SW480 (cell line): Measurements from ENCODE around the gene WDR90.

Experiments used
- DNase-seq: peaks from one replicate; pipeline ENCODE4 v3.0.0-alpha.2; 2016; ENCODE audit warnings: low spot score

WDR90 gene

DNA sequence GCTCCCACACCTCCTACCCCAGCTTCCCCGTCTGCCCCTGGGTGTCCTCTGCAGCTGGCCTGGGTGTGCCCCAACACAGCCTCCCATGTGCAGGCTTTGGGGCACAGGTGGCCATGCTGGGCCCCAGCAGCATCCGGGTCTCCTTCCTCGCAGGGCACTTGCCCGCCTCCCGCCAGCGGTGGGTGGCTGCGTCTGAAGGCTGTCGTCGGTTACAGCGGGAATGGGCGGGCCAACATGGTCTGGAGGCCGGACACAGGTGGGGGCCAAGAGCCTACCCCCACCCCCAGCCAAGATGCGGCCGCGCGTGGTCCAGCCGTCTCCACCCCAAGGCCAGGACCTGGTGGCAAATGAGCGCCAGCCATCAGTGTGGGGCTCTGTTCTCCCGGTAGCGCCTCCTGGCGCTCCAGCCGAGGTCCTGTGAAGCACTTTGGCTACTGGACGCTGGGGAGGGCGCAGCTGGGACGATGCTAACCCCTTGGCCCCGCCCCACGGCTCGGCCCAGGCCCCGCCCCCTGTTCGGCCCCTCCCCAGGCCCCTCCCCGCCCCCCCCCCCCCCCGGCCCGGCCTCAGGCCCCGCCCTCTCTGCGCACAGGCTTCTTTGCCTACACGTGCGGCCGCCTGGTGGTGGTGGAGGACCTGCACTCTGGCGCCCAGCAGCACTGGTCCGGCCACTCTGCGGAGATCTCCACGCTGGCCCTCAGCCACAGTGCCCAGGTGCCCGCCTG is 11.5 kb downstream of the WDR90 start:
- peak; percentile 58 for DNase-seq

DNA sequence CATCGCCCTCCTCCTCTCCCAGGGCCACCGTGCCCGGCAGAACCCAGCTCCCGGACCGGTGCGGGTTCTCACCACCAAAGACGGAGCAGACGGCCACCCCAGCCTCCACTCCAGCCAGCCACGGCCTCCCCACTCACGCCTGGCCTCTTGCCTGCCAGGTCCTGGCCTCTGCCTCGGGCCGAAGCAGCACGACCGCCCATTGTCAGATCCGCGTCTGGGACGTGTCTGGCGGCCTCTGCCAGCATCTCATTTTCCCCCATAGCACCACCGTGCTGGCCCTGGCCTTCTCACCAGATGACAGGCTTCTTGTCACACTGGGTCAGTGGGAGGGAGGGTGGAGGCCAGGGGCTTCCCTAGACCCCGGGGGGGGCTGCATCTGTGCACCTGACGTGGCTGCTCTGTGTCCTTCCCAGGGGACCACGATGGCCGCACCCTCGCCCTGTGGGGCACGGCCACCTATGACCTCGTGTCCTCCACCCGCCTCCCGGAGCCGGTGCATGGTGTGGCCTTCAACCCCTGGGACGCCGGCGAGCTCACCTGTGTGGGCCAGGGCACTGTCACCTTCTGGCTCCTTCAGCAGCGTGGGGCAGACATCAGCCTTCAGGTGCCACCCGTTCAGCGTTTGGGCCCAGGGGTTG is 12.1 kb downstream of the WDR90 start:
- DNase-seq = no peak

DNA sequence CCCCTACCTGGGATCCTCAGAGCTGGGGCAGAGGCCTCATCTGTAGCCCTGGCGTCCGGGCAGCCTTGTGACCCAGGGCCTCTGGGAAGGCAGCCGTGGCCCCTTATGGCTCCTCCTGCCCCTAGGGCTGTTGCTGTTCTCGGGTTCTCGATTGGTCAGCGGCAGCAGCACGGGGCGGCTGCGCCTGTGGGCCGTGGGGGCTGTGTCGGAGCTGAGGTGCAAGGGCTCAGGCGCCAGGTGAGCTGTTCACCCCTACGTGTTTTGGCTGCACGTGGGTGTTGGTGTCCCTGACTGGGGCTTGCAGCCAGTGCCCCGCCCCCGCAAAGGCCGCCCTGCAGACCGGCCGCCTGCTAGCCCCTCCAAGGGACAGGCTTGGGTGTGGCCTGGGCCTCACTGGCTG is 12.9 kb downstream of the WDR90 start:
- no peak for DNase-seq

DNA sequence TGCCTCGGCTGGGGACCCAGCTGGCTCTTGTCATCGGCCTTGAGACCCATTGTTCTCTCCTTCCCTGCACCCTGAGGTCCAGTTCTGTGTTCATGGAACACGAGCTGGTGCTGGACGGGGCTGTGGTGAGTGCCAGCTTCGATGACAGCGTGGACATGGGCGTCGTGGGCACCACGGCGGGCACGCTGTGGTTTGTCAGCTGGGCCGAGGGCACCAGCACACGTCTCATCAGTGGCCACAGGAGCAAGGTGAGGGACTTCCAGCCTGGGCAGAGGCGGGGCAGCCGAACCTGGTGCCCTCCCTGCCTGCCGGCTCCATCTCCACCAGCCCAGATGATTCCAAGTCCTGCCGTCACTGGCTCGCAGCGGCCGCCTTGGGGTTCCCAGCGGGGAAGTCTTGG is 13.4 kb downstream of the WDR90 start:
- no peak for DNase-seq

DNA sequence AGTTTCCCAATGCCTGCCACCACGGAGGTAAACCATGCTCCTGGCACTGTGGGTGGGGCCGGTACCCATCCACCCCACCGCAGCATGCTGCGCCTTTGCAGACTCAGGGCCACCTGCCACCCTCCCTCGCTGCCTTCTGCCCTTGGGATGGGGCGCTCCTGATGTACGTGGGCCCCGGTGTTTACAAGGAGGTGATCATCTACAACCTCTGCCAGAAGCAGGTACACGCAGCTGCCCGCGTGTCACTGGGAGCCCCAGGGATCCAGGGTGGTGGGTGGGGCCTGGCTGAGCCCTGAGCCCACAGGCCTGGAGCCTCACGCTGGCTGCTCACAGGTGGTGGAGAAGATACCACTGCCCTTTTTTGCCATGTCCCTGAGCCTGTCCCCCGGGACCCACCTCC is 17.4 kb downstream of the WDR90 start:
- no peak for DNase-seq

DNA sequence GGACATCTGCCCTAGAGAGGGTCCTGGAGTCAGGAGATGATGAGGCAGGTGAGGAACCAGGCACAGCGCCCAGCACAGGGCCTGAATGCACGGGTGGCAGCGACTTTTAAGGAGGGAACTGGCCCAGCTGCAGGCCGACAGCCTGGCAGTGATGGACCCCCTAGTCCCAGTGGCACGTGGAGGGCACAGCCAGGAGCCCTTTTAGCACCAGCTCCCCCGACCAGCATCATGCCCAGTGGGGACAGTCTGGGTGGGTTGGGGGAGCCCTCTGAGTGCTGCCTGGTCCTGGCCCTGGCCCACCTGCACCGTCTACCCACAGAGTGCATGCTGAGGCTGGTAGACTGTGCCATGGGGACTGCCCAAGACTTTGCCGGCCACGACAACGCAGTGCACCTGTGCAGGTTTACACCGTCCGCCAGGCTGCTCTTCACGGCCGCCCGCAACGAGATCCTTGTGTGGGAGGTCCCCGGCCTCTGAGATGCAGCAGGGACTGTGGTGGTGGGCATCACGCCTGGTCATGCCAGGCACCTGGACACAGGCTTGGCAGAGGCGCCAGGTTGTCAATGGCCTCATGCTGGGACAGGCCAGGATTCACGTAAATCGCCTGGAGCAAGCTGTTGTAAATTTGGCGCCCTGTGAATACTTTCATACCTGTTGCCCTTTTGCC is 18.1 kb downstream of the WDR90 start:
- no peak for DNase-seq

DNA sequence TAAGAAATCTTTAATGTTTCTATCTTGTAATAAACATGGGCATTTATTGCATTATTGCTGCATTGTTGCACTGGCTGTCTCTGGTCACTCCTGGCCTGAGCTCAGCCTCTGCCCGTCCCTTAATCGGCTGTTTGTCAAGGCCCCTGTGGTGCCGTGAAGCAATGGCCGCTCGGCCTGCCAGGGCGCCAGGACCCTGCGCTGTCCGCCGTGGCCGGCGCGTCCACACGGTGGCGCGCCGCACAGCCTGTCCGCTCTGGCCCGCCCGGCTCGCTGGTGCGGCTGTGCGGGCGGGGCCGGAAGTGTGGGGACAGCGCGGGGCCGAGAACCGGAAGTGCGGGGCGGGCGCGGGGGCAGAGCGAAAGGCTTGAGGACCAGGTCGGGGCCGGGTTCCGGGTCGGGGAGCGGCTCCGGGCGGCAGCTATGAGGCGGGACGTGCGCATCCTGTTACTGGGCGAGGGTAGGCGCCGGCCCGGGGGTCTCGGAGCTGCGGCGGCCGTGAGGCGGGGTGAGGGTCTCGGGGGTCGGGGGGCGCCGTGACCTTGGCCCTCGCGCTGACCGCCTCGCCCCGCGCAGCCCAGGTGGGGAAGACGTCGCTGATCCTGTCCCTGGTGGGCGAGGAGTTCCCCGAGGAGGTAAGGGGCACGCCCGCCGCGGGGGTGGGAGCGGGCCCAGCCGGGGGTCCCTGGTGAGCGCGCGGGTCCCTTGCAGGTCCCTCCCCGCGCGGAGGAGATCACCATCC is 18.8 kb downstream of the WDR90 start, which contains the start of gene RHOT2:
TSS of gene RHOT2 (plus strand) at position 353 of the 739 bp plus-strand sequence. CDS start at position 421, 68 bp downstream.
- DNase-seq = peak; percentile 87

DNA sequence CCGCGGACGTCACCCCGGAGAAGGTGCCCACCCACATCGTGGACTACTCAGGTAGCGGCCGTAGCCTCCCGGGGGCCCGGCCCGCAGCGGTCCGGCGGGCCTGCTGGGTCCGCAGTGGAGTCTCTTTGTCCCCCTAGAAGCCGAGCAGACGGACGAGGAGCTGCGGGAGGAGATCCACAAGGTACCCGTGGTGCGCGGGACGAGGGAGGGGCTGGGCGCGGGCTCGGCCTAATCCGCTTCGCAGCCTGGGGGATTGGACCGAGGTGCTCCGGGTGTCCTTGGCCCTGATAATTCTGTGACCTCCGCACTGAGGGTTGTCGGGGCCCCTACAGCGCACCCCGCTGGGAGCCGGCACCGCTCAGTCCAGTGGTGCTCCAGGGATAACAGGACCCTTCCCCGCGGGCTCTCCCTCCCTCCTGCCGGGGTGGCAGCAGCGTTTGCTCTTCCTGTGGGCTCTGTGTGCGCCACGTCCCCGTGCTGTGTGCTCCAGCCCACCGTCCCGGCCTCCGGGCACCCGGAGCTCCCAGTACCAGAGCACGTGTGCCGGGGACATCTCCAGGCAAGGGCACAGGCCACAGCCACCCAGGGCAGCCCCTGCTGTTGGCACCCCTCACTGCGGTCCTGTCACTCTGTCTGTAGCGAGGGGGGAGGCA is 19.5 kb downstream of the WDR90 start:
- DNase-seq = no peak

DNA sequence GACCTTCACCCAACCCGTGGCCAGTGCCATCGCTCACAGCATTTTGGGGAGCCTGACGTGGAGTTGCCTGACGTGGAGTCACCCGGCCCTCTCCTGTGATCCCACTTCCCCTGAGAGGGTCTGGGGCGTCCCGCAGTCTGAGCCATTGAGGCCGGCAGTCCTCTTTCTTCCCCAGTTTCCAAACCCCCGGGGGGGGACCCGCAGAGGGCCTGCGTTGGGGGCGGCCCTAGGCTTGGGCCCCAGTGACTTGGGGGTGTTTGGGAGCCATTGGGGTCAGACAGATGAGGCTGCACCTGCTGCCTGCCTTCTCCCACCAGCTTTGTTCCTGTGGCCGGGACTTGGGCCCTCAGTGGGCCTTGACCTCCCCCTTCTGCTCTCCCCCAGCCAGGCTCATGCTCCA is 20.5 kb downstream of the WDR90 start:
- DNase-seq = no peak

DNA sequence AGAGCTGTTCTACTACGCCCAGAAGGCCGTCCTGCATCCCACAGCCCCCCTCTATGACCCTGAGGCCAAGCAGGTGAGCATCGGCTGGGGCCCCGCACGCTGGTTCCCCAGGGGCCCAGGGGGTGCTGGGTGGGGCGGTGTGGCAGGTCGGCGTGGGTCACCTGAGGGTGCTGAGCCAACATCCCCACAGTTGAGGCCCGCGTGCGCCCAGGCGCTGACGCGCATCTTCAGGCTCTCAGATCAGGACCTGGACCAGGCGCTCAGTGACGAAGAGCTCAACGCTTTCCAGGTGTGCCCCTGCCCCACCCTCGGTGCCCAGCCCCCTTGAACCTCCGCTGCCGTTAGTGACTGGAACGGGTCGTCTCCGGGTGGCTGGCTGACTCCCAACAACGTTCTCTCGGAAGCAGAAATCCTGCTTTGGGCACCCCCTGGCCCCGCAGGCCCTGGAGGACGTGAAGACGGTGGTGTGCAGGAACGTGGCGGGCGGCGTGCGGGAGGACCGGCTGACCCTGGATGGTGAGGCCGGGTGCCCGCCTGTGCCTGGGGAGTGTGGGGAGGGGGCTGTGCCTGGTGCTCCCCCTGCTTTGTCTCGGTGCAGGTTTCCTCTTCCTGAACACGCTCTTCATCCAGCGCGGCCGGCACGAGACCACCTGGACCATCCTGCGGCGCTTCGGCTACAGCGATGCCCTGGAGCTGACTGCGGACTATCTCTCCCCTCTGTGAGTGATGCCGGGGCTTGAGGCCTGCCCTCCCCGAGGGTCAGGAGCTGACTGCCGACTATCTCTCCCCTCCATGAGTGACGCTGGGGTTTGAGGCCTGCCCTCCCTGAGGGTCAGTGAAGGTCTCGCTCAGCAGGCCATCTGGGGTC is 21.6 kb downstream of the WDR90 start:
- DNase-seq = no peak

DNA sequence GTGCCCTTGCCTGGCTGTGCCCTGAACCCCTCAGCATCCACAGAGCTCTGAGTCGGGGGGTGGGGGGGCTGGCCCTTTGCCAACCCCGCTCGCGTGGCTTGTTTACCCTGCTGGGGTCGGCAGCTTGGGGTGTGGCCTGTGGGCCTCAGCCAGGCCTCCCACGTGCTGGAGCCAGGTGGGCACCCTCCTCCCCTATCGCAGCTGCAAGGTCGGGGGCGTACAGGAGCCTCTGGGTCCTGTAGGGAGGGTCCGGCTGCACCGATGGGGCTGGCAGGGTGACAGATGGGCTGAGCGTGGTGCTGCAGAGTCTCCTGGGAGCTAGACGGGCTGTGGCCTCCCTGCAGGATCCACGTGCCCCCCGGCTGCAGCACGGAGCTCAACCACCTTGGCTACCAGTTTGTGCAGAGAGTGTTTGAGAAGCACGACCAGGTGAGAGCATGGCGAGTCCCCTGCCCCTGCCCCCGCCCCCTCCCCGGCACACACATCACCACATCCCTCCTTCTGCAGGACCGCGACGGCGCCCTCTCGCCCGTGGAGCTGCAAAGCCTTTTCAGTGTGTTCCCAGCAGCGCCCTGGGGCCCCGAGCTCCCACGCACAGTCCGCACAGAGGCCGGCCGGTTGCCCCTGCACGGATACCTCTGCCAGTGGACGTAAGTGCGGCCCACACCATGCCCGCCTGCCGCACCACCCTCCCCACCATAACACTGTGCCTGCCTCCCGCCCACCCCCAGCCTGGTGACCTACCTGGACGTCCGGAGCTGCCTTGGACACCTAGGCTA is 22.4 kb downstream of the WDR90 start:
- no peak for DNase-seq

DNA sequence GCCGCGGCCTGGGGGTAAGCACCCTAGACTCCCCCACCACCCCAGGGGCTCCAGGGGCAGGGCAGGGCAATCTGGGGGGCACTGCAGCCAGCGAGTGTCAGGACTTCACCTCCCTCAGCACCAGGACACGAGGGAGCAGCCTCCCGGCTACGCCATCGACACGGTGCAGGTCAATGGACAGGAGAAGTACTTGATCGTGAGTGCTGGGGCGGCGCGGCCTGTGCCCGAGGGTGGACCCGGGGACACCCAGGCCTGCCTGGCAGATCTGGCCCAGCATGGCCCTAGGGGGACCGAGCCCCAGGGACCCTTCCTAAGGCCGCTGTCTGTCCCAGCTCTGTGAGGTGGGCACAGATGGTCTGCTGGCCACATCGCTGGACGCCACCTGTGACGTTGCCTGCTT is 23.2 kb downstream of the WDR90 start:
- DNase-seq = no peak

DNA sequence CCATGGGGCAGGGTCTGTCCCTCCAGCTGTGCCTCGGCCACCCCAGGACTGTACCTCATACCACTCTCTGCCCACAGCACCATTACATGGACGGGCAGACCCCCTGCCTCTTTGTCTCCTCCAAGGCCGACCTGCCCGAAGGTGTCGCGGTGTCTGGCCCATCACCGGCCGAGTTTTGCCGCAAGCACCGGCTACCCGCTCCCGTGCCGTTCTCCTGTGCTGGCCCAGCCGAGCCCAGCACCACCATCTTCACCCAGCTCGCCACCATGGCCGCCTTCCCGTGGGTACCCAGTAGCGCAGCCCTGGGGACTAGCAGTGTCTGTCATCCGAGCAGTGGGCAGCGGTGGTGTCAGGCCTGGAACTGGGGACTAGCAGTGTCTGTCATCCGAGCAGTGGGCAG is 23.7 kb downstream of the WDR90 start:
- DNase-seq = no peak

DNA sequence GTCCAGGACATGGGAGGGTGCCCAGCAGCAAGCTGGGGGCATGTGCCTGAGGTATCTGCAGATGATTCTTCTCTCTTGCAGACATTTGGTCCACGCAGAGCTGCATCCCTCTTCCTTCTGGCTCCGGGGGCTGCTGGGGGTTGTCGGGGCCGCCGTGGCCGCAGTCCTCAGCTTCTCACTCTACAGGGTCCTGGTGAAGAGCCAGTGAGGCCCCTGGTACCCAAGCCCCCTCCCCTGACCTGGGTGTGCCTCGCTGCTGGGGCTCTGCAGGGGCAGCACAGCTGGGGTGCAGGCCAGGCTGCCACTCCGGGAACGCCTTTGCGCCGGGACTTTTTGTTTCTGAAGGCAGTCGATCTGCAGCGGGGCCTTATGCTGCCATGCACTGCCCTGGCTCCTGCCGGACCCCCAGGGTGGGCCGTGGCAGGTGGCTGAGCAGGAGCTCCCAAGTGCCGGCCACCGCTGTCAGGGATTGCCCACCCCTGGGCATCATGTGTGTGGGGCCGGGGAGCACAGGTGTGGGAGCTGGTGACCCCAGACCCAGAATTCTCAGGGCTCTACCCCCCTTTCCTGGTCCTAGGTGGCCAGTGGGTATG is 24.3 kb downstream of the WDR90 start:
- no peak for DNase-seq

DNA sequence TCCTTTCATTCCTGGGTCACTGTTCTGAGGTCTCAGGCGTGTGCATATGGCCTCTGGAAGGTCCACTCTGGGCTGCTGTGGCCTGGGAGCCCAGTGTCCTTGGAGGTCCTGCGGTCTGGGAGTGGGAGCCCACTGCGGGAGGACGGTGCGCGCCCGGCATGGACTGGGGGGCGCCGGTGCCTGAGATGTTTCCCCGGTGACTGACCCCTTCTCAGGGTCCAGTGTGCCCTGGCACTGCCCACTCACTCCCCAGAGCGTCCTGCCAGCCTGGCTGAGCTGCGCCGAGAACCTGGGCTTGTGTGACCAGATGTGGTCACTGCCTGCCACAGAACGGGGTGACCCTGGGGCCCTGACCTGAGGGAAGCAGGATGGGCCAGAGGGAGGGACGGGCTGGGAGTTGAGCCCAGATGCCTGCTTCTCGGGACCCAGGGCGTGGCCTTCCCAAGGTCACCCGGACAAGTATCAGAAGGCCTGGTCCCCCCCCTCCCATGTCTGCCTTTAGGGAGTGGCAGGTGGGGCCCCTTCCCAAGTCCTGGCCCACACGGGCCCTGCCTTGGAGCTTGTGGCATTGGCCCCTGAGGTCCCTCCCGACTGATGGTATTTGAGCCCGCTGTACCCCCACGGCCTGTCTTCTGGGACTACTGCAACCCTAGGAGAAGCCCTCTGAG is 25.2 kb downstream of the WDR90 start:
- DNase-seq = no peak

DNA sequence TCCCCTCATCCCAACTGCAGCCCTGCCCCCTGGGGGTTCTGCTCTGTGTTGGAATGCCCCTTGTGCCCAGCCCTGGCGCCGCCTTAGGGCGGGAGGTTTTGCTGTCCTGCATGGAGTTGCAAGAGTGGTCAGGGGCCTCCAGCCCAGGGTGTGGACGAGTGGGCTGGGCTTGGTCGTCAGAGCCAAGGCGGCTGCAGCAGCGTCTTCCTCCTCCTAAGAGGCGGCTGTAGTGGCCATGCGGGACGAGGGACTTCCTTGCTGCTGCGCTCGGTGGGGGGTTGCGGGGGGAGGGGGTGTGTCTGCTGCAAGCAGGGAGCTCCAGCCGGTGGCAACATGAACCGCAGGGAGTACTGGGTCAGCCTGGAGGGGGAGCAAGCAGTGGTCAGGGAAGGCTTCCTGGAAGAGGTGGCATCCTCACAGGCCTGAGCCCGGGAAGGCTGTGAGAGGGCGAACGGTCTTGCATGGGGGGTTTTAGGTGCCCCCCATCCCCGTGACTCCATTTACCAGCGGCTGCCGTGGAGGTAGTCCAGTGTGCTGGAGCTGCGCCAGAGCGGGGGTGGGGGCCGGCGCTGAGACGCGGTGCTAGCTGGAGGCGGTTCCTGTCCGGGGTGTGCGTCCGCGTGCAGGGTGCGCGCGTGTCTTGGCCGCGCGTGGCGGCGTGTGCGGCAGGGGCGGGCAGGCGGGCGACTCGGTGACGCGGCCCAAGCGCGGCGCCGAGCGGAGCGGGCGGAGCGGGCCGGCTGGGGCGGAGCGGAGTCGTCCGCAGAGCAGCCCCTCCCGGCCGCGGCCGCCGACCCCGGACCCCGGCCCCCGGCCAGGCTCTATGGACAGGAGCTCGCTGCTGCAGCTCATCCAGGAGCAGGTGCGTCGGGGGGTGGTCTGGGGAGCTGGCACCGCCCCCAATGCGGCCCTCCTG is 26.1 kb downstream of the WDR90 start, which contains the start of gene RHBDL1:
TSS of gene RHBDL1 (plus strand) at position 704 of the 916 bp plus-strand sequence. CDS start at position 824, 120 bp downstream.
- no peak for DNase-seq

DNA sequence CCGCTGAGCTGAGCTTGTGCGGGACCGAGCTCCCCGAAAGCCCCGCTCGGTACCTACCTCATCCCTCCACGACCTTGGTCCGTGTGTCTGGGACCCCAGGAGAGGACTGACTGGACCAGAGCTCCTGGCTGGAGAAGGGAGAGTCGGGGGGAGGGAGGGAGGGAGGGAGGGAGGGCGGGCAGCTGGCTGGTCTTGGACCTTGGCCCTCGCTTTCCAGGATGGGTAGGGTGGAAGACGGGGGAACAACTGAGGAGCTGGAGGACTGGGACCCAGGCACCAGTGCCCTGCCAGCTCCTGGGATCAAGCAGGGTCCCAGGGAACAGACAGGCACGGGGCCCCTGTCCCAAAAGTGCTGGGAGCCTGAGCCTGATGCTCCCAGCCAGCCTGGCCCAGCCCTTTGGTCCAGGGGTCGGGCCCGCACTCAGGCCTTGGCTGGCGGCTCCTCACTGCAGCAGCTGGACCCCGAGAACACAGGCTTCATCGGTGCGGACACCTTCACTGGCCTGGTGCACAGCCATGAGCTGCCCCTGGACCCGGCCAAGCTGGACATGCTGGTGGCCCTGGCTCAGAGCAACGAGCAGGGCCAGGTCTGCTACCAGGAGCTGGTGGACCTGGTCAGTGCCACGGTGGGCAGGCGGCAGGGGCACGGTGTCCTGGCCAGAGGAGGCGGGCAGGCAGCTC is 26.9 kb downstream of the WDR90 start:
- DNase-seq = no peak

DNA sequence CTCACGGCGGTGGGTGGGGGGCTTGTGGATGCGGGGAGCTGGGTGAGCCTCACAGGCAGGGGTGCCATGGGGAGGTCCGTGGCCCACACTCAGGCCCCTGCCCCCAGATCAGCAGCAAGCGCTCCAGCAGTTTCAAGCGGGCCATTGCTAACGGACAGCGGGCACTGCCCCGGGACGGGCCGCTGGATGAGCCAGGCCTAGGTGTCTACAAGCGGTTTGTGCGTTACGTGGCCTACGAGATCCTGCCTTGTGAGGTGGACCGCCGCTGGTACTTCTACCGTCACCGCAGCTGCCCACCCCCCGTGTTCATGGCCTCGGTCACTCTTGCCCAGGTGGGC is 27.4 kb downstream of the WDR90 start:
- no peak for DNase-seq
